ENCODE data around the gene USP40.

USP40 gene

GRCh38 chr2:233482616-233483015 is 84.0 kb downstream of the USP40 start:
- no peak for DNase-seq (ENCODE audit: low spot score in 2 of 2)
- in situ Hi-C loops (cut with MboI; ENCODE audit: low sequenced_read_pairs) = loop anchor here (10.0 kb wide), 1 partner anchor 232 kb away; the partner anchor contains the start of genes UGT1A4 and UGT1A5
- Histone ChIP-seq H3K4me3 (no peak overlapping the region), H3K9me3 (no peaks in the 10 kb centered on the region), H3K4me1 (no peaks in the 10 kb centered on the region), H3K27me3 (ENCODE audit: low read depth) (no peaks in the 10 kb centered on the region), H3K36me3 (replicated peaks) (peaks cover 27% of the 10 kb centered on the region)

GRCh38 chr2:233481368-233482142 is 85.0 kb downstream of the USP40 start:
- in situ Hi-C loops (cut with MboI; ENCODE audit: low sequenced_read_pairs) = loop anchor here (10.0 kb wide), 1 partner anchor 233 kb away; the partner anchor contains the start of genes UGT1A4 and UGT1A5
- no peaks in the 10 kb centered on the region for H3K9me3 ChIP-seq
- no peak for DNase-seq (ENCODE audit: low spot score in 2 of 2)
- no peak overlapping the region for H3K4me3 ChIP-seq
- H3K36me3 ChIP-seq (replicated peaks) = peaks cover 27% of the 10 kb centered on the region
- no peaks in the 10 kb centered on the region for H3K4me1 ChIP-seq
- H3K27me3 ChIP-seq (ENCODE audit: low read depth) = no peaks in the 10 kb centered on the region

GRCh38 chr2:233480490-233481202 is 85.9 kb downstream of the USP40 start:
- in situ Hi-C loops (cut with MboI; ENCODE audit: low sequenced_read_pairs) = loop anchor here (10.0 kb wide), 1 partner anchor 234 kb away; the partner anchor contains the start of genes UGT1A4 and UGT1A5
- H3K9me3 ChIP-seq = no peaks in the 10 kb centered on the region
- peaks cover 24% of the 10 kb centered on the region for H3K36me3 ChIP-seq (replicated peaks)
- peak in 1 of 2 experiments; percentile 7 for DNase-seq (ENCODE audit: low spot score in 2 of 2)
- H3K4me3 ChIP-seq = no peak overlapping the region
- H3K4me1 ChIP-seq = no peaks in the 10 kb centered on the region
- H3K27me3 ChIP-seq (ENCODE audit: low read depth) = no peaks in the 10 kb centered on the region

- Histone ChIP-seq H3K27me3 (ENCODE audit: low read depth) (no peaks in the 10 kb centered on the region), H3K4me3 (no peak overlapping the region), H3K36me3 (replicated peaks) (peaks cover 17% of the 10 kb centered on the region), H3K9me3 (no peaks in the 10 kb centered on the region), H3K4me1 (no peaks in the 10 kb centered on the region)
- in situ Hi-C loops (cut with MboI; ENCODE audit: low sequenced_read_pairs) = loop anchor here (10.0 kb wide), 1 partner anchor 235 kb away; the partner anchor contains the start of genes UGT1A4 and UGT1A5
- DNase-seq (ENCODE audit: low spot score in 2 of 2) = no peak
Observed at GRCh38 chr2:233479616-233480489, 86.7 kb downstream of the USP40 start.

GRCh38 chr2:233477548-233478433 is 88.8 kb downstream of the USP40 start:
- no peaks in the 10 kb centered on the region for H3K27me3 ChIP-seq (ENCODE audit: low read depth)
- H3K9me3 ChIP-seq = no peaks in the 10 kb centered on the region
- no peaks in the 10 kb centered on the region for H3K4me1 ChIP-seq
- H3K4me3 ChIP-seq = no peak overlapping the region
- no peak for DNase-seq (ENCODE audit: low spot score in 2 of 2)
- in situ Hi-C loops (cut with MboI; ENCODE audit: low sequenced_read_pairs) = no loop called here
- peaks cover 5% of the 10 kb centered on the region for H3K36me3 ChIP-seq (replicated peaks)

- peak in 1 of 2 experiments; percentile 7 for DNase-seq (ENCODE audit: low spot score in 2 of 2)
- in situ Hi-C loops (cut with MboI; ENCODE audit: low sequenced_read_pairs) = no loop called here
- no peaks in the 10 kb centered on the region for H3K27me3 ChIP-seq (ENCODE audit: low read depth)
- H3K4me1 ChIP-seq = no peaks in the 10 kb centered on the region
- H3K36me3 ChIP-seq (replicated peaks) = peaks cover 2% of the 10 kb centered on the region; the same call in 1 of the 2 replicates
- H3K9me3 ChIP-seq = no peaks in the 10 kb centered on the region
- no peak overlapping the region for H3K4me3 ChIP-seq
Observed at GRCh38 chr2:233476651-233477547, 89.7 kb downstream of the USP40 start.

GRCh38 chr2:233476063-233476410 is 90.5 kb downstream of the USP40 start:
- no peaks in the 10 kb centered on the region for H3K4me1 ChIP-seq
- no peak overlapping the region for H3K4me3 ChIP-seq
- H3K36me3 ChIP-seq (replicated peaks) = no peaks in the 10 kb centered on the region; the same call in none of the 2 replicates
- in situ Hi-C loops (cut with MboI; ENCODE audit: low sequenced_read_pairs) = no loop called here
- no peaks in the 10 kb centered on the region for H3K27me3 ChIP-seq (ENCODE audit: low read depth)
- H3K9me3 ChIP-seq = no peaks in the 10 kb centered on the region
- no peak for DNase-seq (ENCODE audit: low spot score in 2 of 2)

GRCh38 chr2:233474308-233475160 is 92.0 kb downstream of the USP40 start:
- Histone ChIP-seq H3K9me3 (no peaks in the 10 kb centered on the region), H3K4me3 (no peak overlapping the region)
- in situ Hi-C loops (cut with MboI; ENCODE audit: low sequenced_read_pairs) = no loop called here

GRCh38 chr2:233473878-233474277 is 92.7 kb downstream of the USP40 start:
- H3K36me3 ChIP-seq (replicated peaks) = peaks cover 11% of the 10 kb centered on the region
- H3K4me3 ChIP-seq = no peak overlapping the region
- no peaks in the 10 kb centered on the region for H3K27me3 ChIP-seq (ENCODE audit: low read depth)
- H3K4me1 ChIP-seq = no peaks in the 10 kb centered on the region
- DNase-seq (ENCODE audit: low spot score in 2 of 2) = peak in 1 of 2 experiments; percentile 6
- in situ Hi-C loops (cut with MboI; ENCODE audit: low sequenced_read_pairs) = no loop called here
- no peaks in the 10 kb centered on the region for H3K9me3 ChIP-seq

More at GRCh38 chr2:233474308-233475160, 92.0 kb downstream of the USP40 start:
- no peaks in the 10 kb centered on the region for H3K4me1 ChIP-seq
- no peaks in the 10 kb centered on the region for H3K27me3 ChIP-seq (ENCODE audit: low read depth)
- DNase-seq (ENCODE audit: low spot score in 2 of 2) = peak in 1 of 2 experiments; percentile 21
- H3K36me3 ChIP-seq (replicated peaks) = peaks cover 5% of the 10 kb centered on the region

GRCh38 chr2:233473386-233473791 is 93.2 kb downstream of the USP40 start:
- Histone ChIP-seq H3K4me3 (no peak overlapping the region), H3K36me3 (replicated peaks) (peaks cover 16% of the 10 kb centered on the region), H3K4me1 (no peaks in the 10 kb centered on the region), H3K9me3 (no peaks in the 10 kb centered on the region), H3K27me3 (ENCODE audit: low read depth) (no peaks in the 10 kb centered on the region)
- in situ Hi-C loops (cut with MboI; ENCODE audit: low sequenced_read_pairs) = no loop called here
- DNase-seq (ENCODE audit: low spot score in 2 of 2) = no peak

GRCh38 chr2:233471291-233472035 is 95.1 kb downstream of the USP40 start:
- no peaks in the 10 kb centered on the region for H3K27me3 ChIP-seq (ENCODE audit: low read depth)
- in situ Hi-C loops (cut with MboI; ENCODE audit: low sequenced_read_pairs) = no loop called here
- H3K9me3 ChIP-seq = no peaks in the 10 kb centered on the region
- peak in 1 of 2 experiments; percentile 4 for DNase-seq (ENCODE audit: low spot score in 2 of 2)
- no peak overlapping the region for H3K4me3 ChIP-seq
- no peaks in the 10 kb centered on the region for H3K4me1 ChIP-seq
- H3K36me3 ChIP-seq (replicated peaks) = peaks cover 23% of the 10 kb centered on the region
